Measurements from ENCODE around the gene RBM44.
"Not testable (repeated sequence)": the region's sequence is repeated elsewhere in the genome, so short reads cannot be mapped to it uniquely, and the experiment has no call there.

Gene RBM44

GRCh38 chr2:237798236-237799059 lies at the start of gene RBM44:
Gene RBM44 (plus strand): TSS chr2:237798779. CDS start chr2:237813610, 14,831 bp downstream.
- CTCF ChIA-PET, result no interaction called here
- POLR2A ChIA-PET (ENCODE audit: low non-redundant PET), result no interaction called here
- no peak for TF ChIP-seq CTCF (conservative IDR thresholded peaks at IDR 0.05; ENCODE audit: low read depth)
- DNase-seq (ENCODE audit: low spot score), result no peak
- H3K27ac ChIP-seq, result no peak within 1 kb of the TSS

- no peak overlapping the region for H3K27ac ChIP-seq
- TF ChIP-seq CTCF (conservative IDR thresholded peaks at IDR 0.05; ENCODE audit: low read depth), result no peak
- ChIA-PET CTCF (interaction anchor here (0.5 to 0.7 kb wide), 2 partner anchors 45 to 722 kb away, joined by 3 to 5 read pairs; no protein-coding TSS in a partner anchor), POLR2A (ENCODE audit: low non-redundant PET) (interaction anchor here (0.6 kb wide), 1 partner anchor 233 kb away, joined by 3 read pairs; no protein-coding TSS in a partner anchor)
- no peak for DNase-seq (ENCODE audit: low spot score)
Measured at GRCh38 chr2:237749002-237749401, 49.6 kb upstream of the RBM44 start.

- POLR2A ChIA-PET (ENCODE audit: low non-redundant PET), result no interaction called here
- CTCF ChIA-PET, result no interaction called here
Measured at GRCh38 chr2:237749961-237750360, 48.6 kb upstream of the RBM44 start.

GRCh38 chr2:237750441-237750840 lies 48.1 kb upstream of the RBM44 start:
- DNase-seq (ENCODE audit: low spot score); H3K27ac ChIP-seq; POLR2A ChIA-PET (ENCODE audit: low non-redundant PET); CTCF ChIA-PET: not testable (repeated sequence)

More at GRCh38 chr2:237749961-237750360, 48.6 kb upstream of the RBM44 start:
- TF ChIP-seq CTCF (conservative IDR thresholded peaks at IDR 0.05; ENCODE audit: low read depth), result no peak
- DNase-seq (ENCODE audit: low spot score), result no peak
- no peak overlapping the region for H3K27ac ChIP-seq

GRCh38 chr2:237752761-237753165 lies 45.8 kb upstream of the RBM44 start:
- TF ChIP-seq CTCF (conservative IDR thresholded peaks at IDR 0.05; ENCODE audit: low read depth), result no peak
- DNase-seq (ENCODE audit: low spot score), result no peak
- CTCF ChIA-PET, result interaction anchor here (0.6 kb wide), 1 partner anchor 150 kb away, joined by 5 read pairs; no protein-coding TSS in a partner anchor
- POLR2A ChIA-PET (ENCODE audit: low non-redundant PET), result no interaction called here
- peak overlapping the region; percentile 14; the same call in 1 of the 2 replicates for H3K27ac ChIP-seq

- ChIA-PET POLR2A (ENCODE audit: low non-redundant PET) (no interaction called here), CTCF (interaction anchor here (0.7 to 1.7 kb wide), 3 partner anchors 9 to 241 kb away, joined by 3 to 6 read pairs (median 5); no protein-coding TSS in a partner anchor)
- no peak overlapping the region for H3K27ac ChIP-seq
- DNase-seq (ENCODE audit: low spot score), result no peak
- TF ChIP-seq CTCF (conservative IDR thresholded peaks at IDR 0.05; ENCODE audit: low read depth), result no peak
Measured at GRCh38 chr2:237754182-237754581, 44.4 kb upstream of the RBM44 start.

Measured in RWPE1 (cell line).